ENCODE data around the gene FPGS.
"Not testable (repeated sequence)": the region's sequence is repeated elsewhere in the genome, so short reads cannot be mapped to it uniquely, and the experiment has no call there.

The FPGS gene

DNA sequence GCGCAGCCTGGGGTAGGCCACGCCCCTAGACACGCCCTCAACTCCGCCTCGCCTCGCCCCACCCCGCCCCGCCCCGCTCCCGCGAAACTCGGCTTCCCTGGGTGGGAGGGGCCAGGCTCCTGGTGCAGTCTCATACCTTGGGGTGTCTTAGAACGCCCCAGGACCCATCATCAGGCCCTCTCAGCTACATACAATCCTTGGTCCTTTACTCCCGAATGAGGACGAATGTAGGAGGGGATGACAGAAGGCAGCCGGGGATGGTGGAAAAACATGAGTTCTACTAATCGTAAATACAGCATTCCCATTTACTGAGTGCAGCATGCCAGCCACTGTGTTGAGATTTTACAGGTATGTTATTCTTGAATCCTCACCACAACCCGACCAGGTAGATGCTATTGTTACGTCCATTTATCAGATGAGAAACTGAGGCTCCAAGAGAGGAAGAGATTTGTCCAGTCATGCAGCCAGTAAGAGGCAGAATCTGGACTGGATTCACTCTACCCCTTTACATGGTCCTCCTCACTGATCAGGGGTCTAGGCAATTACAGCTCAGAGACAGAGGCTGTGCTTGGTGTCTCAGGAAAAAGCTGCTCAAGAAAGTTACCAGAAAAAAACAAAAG lies 31.0 kb upstream of the FPGS start:
- DNase-seq, result no peak

GRCh38 chr9:127772603-127773002 lies 30.1 kb upstream of the FPGS start:
- no peak for DNase-seq

DNA sequence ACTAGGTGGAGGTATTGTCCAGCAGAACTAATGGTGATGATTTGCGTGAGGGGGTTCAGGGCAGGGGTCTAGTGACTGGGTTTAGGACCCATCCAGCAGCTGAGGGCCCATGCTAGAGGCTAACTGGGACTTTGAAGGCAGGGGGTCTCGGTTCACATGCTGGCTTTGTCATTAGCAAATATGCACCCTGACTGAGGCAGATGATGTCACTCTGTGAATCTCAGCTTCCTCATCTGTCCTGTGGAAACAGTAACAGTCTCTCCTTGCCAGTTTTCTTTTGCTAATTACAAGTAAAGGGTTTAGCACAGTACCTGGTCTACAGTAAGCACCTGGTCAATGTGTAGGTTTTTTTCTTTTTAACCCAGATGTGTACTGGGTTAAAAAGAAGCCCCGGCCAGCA lies 29.4 kb upstream of the FPGS start:
- DNase-seq, result no peak

GRCh38 chr9:127773981-127774380 lies 28.7 kb upstream of the FPGS start:
- DNase-seq, result no peak

DNA sequence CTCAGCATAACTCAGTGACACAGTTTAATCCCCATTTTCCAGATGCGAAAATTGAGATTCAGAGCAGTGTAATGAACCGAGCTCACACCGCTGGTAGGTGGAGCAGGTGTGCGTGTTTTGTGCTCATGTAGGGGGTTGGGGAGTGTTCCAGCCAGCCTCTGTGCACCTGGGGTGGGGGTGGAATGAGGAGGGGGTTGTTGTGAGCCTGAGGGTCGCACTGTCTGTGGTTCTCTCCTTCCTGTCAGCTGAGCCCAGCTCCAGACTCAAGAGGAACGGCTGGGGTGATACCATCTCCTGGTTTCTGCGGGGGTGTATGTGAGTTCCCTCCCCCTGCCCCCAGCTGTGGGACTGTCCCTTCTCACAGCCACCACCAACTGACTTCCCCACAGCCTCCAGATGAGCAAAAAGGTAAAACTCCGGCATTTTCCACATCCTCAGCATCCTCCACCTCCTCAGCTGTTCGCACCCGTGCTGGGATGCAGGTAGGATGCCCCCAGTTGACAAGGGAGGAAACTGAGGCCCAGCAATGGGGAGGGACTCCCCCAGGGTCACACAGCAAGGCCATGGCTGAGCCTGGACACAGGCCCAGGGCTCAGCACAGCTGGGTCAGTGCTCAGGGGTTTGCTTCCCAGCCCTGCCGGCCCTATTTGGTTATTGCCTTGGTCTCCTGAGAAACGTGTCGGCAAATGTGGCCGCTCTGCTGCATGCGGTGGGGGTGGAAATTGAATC lies 26.3 kb upstream of the FPGS start:
- no peak for DNase-seq

- DNase-seq, result no peak
Measured at GRCh38 chr9:127776924-127777289, 25.8 kb upstream of the FPGS start.

DNA sequence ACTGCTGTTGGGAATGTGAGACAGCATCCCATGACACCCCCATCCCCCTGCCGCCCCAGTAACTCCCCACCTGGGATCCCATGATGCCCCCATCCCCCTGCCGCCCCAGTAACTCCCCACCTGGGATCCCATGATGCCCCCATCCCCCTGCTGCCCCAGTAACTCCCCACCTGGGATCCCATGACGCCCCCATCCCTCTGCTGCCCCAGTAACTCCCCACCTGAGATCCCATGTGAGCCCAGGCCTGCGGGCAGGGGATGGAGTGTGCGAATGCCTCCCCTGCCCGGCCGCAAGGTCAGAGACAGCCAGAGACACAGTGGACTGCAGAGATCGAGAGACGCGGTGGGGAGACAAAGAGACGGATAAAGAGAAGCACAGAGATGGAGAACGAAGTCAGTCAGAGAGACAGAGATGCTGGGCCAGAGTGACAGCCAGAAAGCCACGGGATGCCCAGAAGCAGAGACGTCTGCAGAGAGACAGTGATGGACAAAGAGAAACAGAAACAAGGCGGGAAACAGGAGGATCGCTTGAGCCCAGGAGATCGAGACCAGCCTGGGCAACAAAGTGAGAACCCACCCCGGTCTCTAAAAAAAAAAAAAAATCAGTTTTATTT lies 25.2 kb upstream of the FPGS start:
- DNase-seq, result no peak

DNA sequence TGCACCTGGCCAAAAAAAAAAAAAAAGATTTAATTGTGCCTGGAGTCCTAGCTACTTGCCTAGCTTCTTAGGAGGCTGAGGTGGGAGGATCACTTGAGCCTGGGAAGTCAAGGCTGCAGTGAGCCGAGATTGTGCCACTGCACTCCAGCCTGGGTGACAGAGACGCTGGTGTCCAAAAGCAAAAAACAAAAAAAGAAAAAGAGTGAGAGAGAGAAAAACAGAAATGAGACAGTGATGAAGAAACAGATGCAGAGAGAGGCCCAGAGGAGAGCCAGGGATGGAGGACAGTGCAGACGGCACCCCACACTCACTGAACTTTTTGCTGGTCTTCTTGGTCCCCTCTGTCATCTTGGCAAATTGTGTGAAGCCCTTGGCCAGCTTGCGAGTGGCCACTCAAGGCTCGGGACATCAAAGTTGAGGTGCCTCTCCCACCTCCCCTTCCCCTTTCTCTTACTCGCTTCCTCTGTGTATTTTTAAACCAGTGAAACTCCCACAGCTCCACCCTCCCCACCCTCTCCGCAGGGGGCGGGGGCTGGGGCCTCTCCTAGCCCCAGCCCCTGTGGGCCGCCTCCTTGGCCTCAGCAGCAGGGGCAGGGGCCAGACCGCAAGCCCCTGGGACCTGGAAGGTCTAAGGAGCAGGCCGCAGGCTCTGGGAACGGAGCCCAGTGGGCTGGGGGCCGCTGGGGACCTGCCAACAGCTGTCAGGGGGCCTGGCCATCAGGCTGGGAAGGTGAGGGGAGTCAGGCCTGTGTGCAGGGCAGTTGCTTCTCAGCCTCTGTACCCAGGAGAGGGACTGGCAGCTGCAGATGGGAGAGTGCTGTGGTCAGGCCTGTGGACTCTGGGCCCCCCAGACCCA lies 24.2 kb upstream of the FPGS start, which contains the start of gene SH2D3C:
SH2D3C (minus strand) TSS at position 387 of the 856 bp plus-strand sequence; CDS start at position 348, 39 bp downstream.
- no peak for DNase-seq

GRCh38 chr9:127779136-127779981 lies 23.3 kb upstream of the FPGS start:
- DNase-seq, result no peak

DNA sequence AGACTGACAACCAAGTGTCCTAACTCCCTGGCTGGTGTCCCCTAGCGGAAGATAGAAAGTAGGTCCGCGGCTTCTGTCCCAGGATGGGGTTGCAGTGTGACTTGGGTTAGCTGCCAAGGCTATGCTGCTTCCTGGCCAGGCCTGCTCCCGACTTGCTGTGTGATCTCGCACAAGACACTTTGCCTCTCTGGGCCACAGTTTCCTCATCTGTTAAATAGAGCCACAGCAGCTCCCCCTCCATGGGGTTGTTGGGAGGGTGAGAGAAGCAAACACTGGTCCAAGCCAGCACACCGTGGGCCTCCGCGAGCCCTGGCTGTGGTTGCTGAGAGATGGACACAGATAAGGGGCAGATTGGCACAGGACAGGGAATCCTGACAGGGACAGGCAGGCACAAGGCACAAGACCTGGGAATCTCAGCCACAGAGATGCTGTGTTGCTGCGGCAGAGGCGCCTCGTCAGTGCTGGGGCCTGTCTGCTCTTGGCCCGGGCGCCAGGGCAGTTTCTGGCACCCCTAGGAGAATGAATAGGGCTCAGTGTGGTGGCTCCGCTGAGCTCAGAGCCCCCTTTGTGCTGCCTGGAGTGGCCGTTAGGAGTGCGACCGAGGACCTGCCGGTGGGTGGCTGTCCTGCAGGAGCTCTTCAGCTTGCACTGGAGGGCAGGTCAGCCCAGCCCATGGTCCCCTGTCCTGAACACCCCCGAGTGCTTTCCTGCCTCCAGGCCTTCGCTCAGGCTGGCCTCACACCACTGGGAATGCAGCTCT lies 22.4 kb upstream of the FPGS start:
- DNase-seq, result no peak

- DNase-seq, result not testable (repeated sequence)
Measured at GRCh38 chr9:127780909-127781308, 21.8 kb upstream of the FPGS start.

GRCh38 chr9:127781806-127782205 lies 20.9 kb upstream of the FPGS start:
- DNase-seq, result no peak

GRCh38 chr9:127783111-127784008 lies 19.3 kb upstream of the FPGS start:
- no peak for DNase-seq

GRCh38 chr9:127785023-127785932 lies 17.4 kb upstream of the FPGS start:
- DNase-seq, result peak; percentile 93

- DNase-seq, result peak; percentile 93
Measured at GRCh38 chr9:127785933-127786772, 16.5 kb upstream of the FPGS start, which contains the start of gene CDK9. CDK9 (plus strand) TSS chr9:127786034; CDS start chr9:127786149, 115 bp downstream.

DNA sequence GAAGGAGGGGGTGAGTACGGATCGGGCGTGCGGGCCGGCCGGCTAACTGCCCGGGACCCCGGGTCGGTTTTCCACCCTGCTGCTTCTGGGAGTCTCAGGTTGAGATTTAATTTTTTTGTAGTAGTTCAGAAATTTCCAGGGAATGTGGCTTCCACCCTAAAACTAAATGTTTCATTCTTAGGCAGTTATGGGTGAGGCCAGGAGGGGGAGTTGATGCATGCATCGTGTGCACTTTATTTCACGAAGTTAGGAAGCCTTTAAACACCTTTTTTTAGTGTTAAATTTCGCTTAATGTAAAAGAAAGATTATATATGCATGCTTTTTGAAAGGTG lies 15.9 kb upstream of the FPGS start:
- no peak for DNase-seq

GRCh38 chr9:127788337-127789011 lies 14.2 kb upstream of the FPGS start:
- no peak for DNase-seq

- DNase-seq, result no peak
Measured at GRCh38 chr9:127789179-127789578, 13.5 kb upstream of the FPGS start.
